Panc1 (cell line): ENCODE results near the gene HAGHL. TPM values are rescaled to one million over a fixed set of nuclear protein-coding genes. Genes with fewer than 3 reads are reported as not detected.

Source experiments
- ATAC-seq: fragments of 200-7000 bp; cut with Tn5 transposase; 2 replicates; pipeline ENCODE4 v1.9.1; 2020; ENCODE audit warnings: mild to moderate bottlenecking, moderate library complexity
- BruUV-seq: library from RNA; stranded (reverse); fragments of 400-500 nt; replicated peaks from 2 replicates; lab custom pipeline; 2021; lab: Mats Ljungman, UMichigan
- CTCF ChIA-PET: fragments of 300-600 bp; sonication (Branson Sonifier 250); formaldehyde crosslinking; loops from one replicate; lab custom pipeline; 2022; ENCODE audit warnings: antibody characterized with exemption; lab: Charles Lee
- POLR2A ChIA-PET: fragments of 300-600 bp; sonication (Branson Sonifier 250); formaldehyde crosslinking; loops from one replicate; lab custom pipeline; 2022; ENCODE audit warnings: antibody characterized with exemption; lab: Charles Lee
- DNase-seq: peaks from one replicate; pipeline ENCODE4 v3.0.0-alpha.2; 2010; ENCODE audit warnings: low read depth, low spot score
- H3K27ac ChIP-seq: 2 replicates; pipeline ENCODE4 v1.5.1; 2011; ENCODE audit warnings: mild to moderate bottlenecking, low read length, inconsistent platforms
- H3K27me3 ChIP-seq: fragments of 200-500 bp; sonication (Bioruptor generic); 2 replicates; pipeline ENCODE4 v1.6.0; 2014; ENCODE audit warnings: low read length, inconsistent platforms; ENCODE audit not compliant: control insufficient read depth, insufficient read depth
- H3K36me3 ChIP-seq: fragments of 200-500 bp; sonication (Bioruptor generic); 2 replicates; pipeline ENCODE4 v1.5.1; 2014; ENCODE audit warnings: inconsistent platforms, mild to moderate bottlenecking, low read length, moderate library complexity; ENCODE audit not compliant: control insufficient read depth, insufficient read depth
- H3K4me1 ChIP-seq: 2 replicates; pipeline ENCODE4 v1.5.1; 2011; ENCODE audit warnings: inconsistent platforms, mild to moderate bottlenecking, low read length, moderate library complexity; ENCODE audit not compliant: control insufficient read depth, insufficient read depth
- H3K4me3 ChIP-seq, 2 experiments: 2 replicates each; pipeline ENCODE4 v1.5.1; 2011 to 2012; ENCODE audit warnings: low read depth in 2 of 2, low read length in 2 of 2, mild to moderate bottlenecking in 2 of 2, inconsistent platforms in 1 of 2, moderate library complexity in 1 of 2
- H3K9me3 ChIP-seq: fragments of 200-500 bp; sonication (Bioruptor generic); 2 replicates; pipeline ENCODE4 v1.5.1; 2014; ENCODE audit warnings: low read depth, mild to moderate bottlenecking, inconsistent platforms, low read length, moderate library complexity; ENCODE audit not compliant: control insufficient read depth, insufficient read depth
- POLR2AphosphoS5 ChIP-seq: IDR thresholded peaks from 2 replicates; pipeline ENCODE4 v1.6.1; 2012; ENCODE audit warnings: mild to moderate bottlenecking, low read depth, low read length, moderate library complexity
- SIN3A ChIP-seq: IDR thresholded peaks from 2 replicates; pipeline ENCODE4 v1.6.1; 2012; ENCODE audit warnings: low read depth, mild to moderate bottlenecking, low read length, moderate library complexity, borderline replicate concordance; ENCODE audit not compliant: insufficient read depth
- TCF7L2 ChIP-seq: IDR thresholded peaks from 2 replicates; pipeline ENCODE4 v1.6.1; 2011; ENCODE audit warnings: mild to moderate bottlenecking, low read depth, low read length, inconsistent platforms
- in situ Hi-C: cut with HindIII; loops from 2 replicates; pipeline ENCODE4 v1.10.0; 2016; ENCODE audit warnings: low sequenced_read_pairs, low pct_unique_long_range_greater_than_20kb
- intact Hi-C: fragments of 100-400 bp; cut with micrococcal nuclease; formaldehyde crosslinking; loops from one replicate; pipeline ENCODE4 v1.10.0; 2022; ENCODE audit not compliant: unreplicated experiment
- total RNA-seq: library from RNA; stranded (reverse); gene quantifications from one replicate; pipeline ENCODE4 v1.2.1, GENCODE V29; 2021; ENCODE audit not compliant: unreplicated experiment
- TF ChIP-seq, protein P1 (sequence below), 2 experiments: IDR thresholded peaks; 2 replicates each; pipeline ENCODE4 v1.6.1; 2011 to 2012; ENCODE audit warnings: low read depth in 2 of 2, control low read depth in 1 of 2, low read length in 1 of 2, mild to moderate bottlenecking in 1 of 2, moderate library complexity in 1 of 2; ENCODE audit not compliant: insufficient read depth in 1 of 2
- TF ChIP-seq, protein P2 (sequence below): fragments of 450-650 bp; IDR thresholded peaks from 2 replicates; pipeline ENCODE4 v1.5.1; 2017; ENCODE audit warnings: mild to moderate bottlenecking

The HAGHL gene
- total RNA-seq, 1 experiment from 2014 or later = 41.1 TPM

DNA sequence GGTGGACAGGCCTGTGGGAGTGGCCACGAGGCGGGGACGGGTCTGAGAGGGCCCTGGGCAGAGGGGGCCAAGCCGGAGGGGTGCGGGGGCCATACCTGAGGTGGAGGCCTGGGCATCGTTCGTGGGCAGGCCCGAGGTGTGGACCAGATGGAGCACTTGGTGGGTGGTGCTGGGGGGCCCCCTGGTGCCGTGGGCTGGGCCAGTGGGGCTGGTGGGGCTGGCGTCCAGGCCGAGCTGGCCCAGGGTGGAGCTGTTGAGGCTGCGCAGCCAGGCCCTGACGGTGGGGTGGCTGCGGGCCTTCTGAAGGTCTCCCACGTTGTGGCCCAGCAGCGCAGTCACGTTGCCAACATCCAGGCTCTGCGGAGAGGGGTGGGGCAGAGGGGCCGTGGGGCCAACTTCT is 43.0 kb downstream of the HAGHL start:
- H3K4me3 ChIP-seq = no peak overlapping the region
- in situ Hi-C loops (no loop called here), intact Hi-C loops (no loop called here)
- H3K27ac ChIP-seq = no peak overlapping the region
- H3K9me3 ChIP-seq = no peaks in the 10 kb centered on the region
- ChIA-PET CTCF (no interaction called here), POLR2A (no interaction called here)
- BruUV-seq = no TSS peak
- H3K36me3 ChIP-seq = no peaks in the 10 kb centered on the region
- ATAC-seq (no peak), DNase-seq (no peak)
- TF ChIP-seq, protein P1, sequence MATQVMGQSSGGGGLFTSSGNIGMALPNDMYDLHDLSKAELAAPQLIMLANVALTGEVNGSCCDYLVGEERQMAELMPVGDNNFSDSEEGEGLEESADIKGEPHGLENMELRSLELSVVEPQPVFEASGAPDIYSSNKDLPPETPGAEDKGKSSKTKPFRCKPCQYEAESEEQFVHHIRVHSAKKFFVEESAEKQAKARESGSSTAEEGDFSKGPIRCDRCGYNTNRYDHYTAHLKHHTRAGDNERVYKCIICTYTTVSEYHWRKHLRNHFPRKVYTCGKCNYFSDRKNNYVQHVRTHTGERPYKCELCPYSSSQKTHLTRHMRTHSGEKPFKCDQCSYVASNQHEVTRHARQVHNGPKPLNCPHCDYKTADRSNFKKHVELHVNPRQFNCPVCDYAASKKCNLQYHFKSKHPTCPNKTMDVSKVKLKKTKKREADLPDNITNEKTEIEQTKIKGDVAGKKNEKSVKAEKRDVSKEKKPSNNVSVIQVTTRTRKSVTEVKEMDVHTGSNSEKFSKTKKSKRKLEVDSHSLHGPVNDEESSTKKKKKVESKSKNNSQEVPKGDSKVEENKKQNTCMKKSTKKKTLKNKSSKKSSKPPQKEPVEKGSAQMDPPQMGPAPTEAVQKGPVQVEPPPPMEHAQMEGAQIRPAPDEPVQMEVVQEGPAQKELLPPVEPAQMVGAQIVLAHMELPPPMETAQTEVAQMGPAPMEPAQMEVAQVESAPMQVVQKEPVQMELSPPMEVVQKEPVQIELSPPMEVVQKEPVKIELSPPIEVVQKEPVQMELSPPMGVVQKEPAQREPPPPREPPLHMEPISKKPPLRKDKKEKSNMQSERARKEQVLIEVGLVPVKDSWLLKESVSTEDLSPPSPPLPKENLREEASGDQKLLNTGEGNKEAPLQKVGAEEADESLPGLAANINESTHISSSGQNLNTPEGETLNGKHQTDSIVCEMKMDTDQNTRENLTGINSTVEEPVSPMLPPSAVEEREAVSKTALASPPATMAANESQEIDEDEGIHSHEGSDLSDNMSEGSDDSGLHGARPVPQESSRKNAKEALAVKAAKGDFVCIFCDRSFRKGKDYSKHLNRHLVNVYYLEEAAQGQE (IDR thresholded peaks at IDR 0.05; ENCODE audit: insufficient read depth in 1 of 2, low read depth in 2 of 2, low read length in 1 of 2) = no peak
- TF ChIP-seq POLR2AphosphoS5 (no peak), TCF7L2 (no peak), SIN3A (no peak)
- TF ChIP-seq, protein P2, sequence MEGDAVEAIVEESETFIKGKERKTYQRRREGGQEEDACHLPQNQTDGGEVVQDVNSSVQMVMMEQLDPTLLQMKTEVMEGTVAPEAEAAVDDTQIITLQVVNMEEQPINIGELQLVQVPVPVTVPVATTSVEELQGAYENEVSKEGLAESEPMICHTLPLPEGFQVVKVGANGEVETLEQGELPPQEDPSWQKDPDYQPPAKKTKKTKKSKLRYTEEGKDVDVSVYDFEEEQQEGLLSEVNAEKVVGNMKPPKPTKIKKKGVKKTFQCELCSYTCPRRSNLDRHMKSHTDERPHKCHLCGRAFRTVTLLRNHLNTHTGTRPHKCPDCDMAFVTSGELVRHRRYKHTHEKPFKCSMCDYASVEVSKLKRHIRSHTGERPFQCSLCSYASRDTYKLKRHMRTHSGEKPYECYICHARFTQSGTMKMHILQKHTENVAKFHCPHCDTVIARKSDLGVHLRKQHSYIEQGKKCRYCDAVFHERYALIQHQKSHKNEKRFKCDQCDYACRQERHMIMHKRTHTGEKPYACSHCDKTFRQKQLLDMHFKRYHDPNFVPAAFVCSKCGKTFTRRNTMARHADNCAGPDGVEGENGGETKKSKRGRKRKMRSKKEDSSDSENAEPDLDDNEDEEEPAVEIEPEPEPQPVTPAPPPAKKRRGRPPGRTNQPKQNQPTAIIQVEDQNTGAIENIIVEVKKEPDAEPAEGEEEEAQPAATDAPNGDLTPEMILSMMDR = no peak
- H3K4me1 ChIP-seq = no peaks in the 10 kb centered on the region; the same call in 1 of the 2 replicates
- H3K27me3 ChIP-seq = no peaks in the 10 kb centered on the region

DNA sequence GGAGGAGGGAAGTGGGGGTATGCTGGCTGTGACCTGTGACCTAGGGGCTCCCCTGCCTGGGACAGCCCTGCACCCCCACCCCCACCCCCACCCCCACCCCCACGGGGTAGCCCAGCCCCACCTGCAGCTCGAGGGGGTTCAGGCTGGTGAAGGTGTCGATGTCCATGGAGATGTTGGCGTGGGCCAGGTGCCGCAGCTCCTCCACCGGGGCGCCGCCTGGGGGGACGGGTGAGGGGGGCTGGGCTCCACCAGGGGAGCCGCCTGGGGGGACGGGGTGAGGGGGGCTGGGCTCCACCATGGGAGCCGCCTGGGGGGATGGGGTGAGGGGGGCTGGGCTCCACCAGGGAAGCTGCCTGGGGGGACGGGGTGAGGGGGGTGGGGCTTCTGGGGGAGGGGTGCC is 43.5 kb downstream of the HAGHL start:
- H3K4me1 ChIP-seq = no peaks in the 10 kb centered on the region; the same call in 1 of the 2 replicates
- H3K36me3 ChIP-seq = no peaks in the 10 kb centered on the region
- BruUV-seq = no TSS peak
- TF ChIP-seq, protein P1 (IDR thresholded peaks at IDR 0.05; ENCODE audit: insufficient read depth in 1 of 2, low read depth in 2 of 2, low read length in 1 of 2) = no peak
- TF ChIP-seq SIN3A = no peak
- no peak for TF ChIP-seq POLR2AphosphoS5
- TF ChIP-seq, protein P2 = no peak
- TF ChIP-seq TCF7L2 = no peak
- intact Hi-C loops = no loop called here
- no peak overlapping the region for H3K27ac ChIP-seq
- ChIA-PET POLR2A (no interaction called here), CTCF (no interaction called here)
- H3K4me3 ChIP-seq = no peak overlapping the region
- no peak for DNase-seq
- H3K9me3 ChIP-seq = no peaks in the 10 kb centered on the region
- ATAC-seq = no peak
- no peaks in the 10 kb centered on the region for H3K27me3 ChIP-seq
- in situ Hi-C loops = no loop called here
